GM12891 (cell line): ENCODE results near the gene SPDYE2B.
"Not testable (repeated sequence)": the region's sequence is repeated elsewhere in the genome, so short reads cannot be mapped to it uniquely, and the experiment has no call there.

ENCODE experiments used
- POLR2A ChIP-seq: IDR thresholded peaks from 2 replicates; pipeline ENCODE4 v1.6.1; 2011; ENCODE audit warnings: low read depth, low read length, control low read depth
- POLR2AphosphoS5 ChIP-seq: IDR thresholded peaks from 2 replicates; pipeline ENCODE4 v1.6.1; 2011; ENCODE audit warnings: low read depth, low read length, control low read depth

GRCh38 chr7:102630622-102631021, 19.5 kb upstream of the SPDYE2B start:
- TF ChIP-seq POLR2A, POLR2AphosphoS5: not testable (repeated sequence)
